NCI-H146 (cell line): ENCODE results near the gene RGS2.

Experiments used
- DNase-seq: peaks from one replicate; lab custom pipeline; 2025; lab: John Stamatoyannopoulos, UW

RGS2 gene

DNA sequence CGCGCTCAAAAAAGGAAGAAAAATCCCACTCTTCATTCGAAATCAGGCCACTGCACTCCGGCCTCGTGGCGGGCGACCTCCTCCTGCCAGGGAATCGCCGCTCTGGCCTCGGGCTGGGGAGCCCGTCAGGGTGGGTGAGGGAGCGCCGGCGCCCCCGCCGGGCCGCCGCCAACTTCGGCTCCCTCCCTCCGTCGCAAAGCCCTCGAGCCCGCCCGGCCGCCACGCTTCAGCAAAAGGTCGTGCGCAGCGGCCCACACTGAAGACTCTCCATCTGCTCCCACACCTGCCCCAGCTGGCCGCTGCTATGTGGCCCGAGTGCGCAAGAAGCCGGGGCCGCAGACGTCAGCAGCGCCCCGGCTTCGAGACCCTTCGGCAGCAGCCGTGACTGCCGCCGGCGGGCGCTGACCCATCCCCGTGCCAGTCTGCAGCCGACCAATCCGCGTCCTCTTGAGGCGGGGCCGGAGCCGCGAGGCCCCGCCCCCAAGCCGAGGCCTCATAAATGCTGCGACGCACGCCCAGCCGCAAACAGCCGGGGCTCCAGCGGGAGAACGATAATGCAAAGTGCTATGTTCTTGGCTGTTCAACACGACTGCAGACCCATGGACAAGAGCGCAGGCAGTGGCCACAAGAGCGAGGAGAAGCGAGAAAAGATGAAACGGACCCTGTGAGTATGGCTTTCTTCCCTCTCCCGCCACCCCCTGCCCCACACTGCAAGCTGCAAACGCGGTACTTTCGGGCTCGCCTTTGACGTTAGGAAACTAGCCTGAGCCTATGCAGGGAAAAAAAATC is at the start of gene RGS2:
TSS of gene RGS2 (plus strand) at position 522 of the 789 bp plus-strand sequence. CDS start at position 555, 33 bp downstream.
- DNase-seq = peak; percentile 95

DNA sequence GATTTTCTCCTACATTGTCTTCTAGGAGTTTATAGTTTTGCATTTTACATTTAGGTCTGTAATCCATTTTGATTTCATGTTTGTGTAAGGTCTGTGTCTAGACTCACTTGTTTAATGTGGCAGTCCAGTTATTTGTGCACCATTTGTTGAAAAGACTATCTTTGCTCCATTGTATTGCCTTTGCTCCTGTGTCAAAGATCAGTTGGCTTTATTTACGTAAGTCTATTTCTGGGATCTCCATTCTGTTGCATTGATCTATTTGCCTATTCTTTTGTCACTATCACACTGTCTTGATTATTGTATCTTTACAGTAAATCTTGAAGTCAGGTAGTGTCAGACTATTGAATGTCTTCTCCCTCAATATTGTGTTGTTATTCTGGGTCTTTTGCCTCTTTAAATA is 49.7 kb upstream of the RGS2 start:
- DNase-seq = no peak

DNA sequence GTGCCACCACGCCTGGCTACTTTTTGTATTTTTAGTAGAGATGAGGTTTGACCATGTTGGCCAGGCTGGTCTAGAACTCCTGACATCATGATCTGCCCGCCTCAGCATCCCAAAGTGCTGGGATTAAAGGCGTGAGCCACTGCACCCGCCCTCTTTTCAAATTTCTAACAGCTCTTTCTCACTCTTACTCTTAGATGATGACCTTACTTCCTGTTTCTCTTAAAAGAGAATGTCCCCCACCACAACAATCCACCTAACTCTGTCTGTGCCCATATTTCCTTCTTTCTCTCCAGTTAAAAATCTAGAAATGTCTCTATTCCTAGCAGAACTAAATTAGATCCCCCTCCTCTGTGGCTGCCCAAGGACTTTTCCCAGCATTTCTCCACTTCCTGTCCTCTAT is 46.6 kb upstream of the RGS2 start:
- no peak for DNase-seq

GRCh38 chr1:192763243-192763642 is 45.6 kb upstream of the RGS2 start:
- DNase-seq = no peak

GRCh38 chr1:192763756-192764155 is 45.1 kb upstream of the RGS2 start:
- DNase-seq = no peak

DNA sequence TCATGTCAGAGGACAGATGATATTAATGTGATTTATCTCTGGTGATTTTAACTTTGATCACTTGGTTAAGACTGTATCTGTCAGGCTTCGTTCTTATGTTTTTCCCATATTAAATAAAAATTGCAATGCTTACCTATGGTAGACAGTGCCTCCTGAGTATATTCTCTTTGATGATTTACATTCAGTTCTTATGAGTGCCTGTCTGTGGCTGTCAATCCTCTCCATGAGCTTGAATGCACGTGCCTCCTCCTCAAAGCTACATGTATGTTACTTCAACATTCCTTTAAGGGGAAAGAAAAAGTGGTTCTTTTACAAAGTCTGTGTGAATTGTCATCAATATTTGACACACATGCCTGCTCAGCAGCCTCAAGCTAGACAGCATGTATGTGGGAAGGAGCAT is 44.2 kb upstream of the RGS2 start:
- no peak for DNase-seq

- no peak for DNase-seq
These were observed 42.7 kb upstream of the RGS2 start for GRCh38 chr1:192766009-192766625.

DNA sequence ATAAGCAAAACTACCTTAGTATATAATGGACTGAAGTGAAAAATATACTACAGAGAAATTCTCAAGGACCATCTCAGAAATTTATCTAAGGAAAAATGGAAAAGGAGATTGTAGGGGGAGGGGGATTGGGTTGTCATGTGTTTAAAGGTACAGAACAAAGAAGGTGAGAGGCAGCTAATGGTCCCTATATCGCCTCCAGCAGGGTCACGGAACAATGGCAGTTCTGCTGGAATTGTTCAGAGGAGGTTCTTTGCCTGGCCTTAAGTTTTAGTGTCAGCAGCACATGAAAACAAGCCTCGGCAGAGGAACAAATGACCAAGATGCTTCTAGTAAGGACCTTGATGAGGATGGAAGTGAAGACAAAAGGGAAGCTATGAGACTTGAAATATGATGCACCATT is 42.0 kb upstream of the RGS2 start:
- no peak for DNase-seq

GRCh38 chr1:192767798-192768197 is 41.0 kb upstream of the RGS2 start:
- DNase-seq = no peak

DNA sequence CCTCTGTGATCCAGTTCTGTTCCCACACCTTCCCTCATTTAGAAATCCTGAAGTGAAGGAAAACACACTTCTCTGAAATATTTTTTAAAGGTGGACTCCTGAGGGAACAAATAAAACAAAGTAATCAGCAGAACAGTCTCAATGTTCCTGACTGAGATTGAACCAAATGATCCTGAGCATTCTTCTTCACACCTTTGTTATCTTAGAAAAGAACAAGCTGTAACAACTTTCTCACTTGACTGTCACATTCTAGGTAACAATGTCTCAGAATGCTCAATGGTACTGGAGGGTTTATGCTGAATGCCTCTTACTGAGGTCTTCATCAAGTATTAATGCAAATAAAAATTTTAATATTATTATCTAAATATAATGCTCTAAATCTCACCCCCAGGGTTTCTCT is 40.4 kb upstream of the RGS2 start:
- no peak for DNase-seq

DNA sequence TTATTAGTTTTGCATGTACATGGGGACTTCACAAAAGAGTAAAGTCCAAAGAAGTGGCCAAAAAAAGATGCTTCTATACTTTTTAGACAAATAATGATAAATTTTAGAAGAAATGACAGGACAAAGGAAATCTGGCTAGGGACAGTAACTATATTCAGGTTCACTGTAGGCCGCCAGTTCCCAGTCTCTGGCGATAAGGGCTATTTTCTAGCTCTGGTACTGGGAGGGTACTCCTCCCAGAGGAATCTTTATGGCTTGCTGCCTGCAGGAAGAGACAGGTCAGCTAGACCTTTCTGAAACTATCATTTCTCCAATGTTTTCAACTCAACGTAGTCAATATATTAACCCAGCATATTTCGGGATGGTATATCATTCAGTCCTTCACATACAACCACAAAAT is 37.5 kb upstream of the RGS2 start:
- DNase-seq = no peak

DNA sequence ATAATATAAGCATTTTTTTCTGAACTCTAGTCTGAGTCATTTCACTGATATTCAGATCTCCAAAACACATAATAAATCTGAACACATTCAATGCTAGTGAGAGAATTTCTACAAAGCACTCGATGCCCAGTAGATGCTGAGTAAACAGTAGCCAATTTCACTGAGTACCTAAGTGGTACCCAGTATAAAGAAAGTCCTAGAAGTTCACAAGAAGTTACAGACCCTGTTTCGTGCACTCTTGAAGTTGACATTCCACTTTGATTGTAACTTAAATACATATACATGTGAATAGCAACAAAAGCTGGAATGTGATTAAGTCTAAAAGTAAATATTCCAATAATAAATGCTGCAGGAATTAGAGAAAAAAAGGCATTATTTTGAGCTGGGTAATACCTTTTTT is 33.2 kb upstream of the RGS2 start:
- DNase-seq = no peak

- no peak for DNase-seq
These were observed 32.6 kb upstream of the RGS2 start for GRCh38 chr1:192776206-192776605.

GRCh38 chr1:192776998-192777397 is 31.8 kb upstream of the RGS2 start:
- DNase-seq = no peak

GRCh38 chr1:192783791-192784190 is 25.0 kb upstream of the RGS2 start:
- no peak for DNase-seq

GRCh38 chr1:192784397-192784796 is 24.4 kb upstream of the RGS2 start:
- no peak for DNase-seq

GRCh38 chr1:192786576-192786975 is 22.3 kb upstream of the RGS2 start:
- no peak for DNase-seq

DNA sequence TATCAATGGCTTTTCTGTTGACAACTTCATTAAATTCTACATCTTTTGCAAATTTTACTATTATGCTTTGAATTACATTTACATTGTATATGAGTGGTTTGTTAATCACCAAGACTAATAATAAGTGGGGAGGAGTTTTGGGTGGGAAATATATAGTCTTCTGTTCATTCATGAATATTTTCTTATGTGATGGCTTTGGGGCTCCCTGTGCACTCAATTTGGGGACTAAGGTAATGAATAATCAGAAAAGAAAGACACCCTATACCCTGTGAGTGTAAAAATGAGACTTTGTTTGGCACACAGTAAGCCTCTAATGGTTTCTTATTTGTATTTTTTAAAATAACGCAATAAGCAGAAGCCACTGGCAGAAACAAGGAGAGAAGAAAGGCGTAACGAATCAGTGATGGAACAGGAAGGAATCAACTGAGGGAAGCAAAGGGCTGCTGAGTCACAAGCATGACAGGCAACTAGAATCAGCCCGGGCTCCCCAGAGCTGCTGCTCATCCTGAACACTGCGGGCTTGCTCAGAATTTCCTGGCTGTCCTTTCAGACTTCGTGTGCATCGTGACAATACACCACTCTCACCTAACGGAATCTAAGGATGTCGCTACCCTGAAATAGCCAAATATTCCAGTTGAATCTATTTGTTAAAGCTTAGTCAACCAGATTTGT is 20.8 kb upstream of the RGS2 start:
- peak; percentile 12 for DNase-seq

GRCh38 chr1:192789871-192790270 is 19.0 kb upstream of the RGS2 start:
- no peak for DNase-seq

DNA sequence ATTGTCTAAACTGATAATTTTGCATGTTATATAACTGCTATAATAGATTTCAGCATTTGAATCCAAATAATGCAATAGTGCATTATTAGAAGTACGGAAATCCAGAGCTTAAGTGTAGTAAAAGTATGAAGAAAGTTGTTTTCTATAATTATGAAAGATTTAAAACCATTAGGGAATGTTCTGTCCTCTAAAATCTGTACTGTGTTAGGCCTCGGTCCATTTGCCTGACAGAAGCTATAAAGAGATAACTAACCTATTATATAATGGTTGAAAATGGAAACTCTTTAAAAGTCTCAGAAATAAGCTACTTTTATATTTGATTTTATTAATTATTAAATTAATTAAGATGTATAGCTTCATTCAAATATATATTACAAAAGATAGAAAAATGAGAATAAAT is 16.2 kb upstream of the RGS2 start:
- no peak for DNase-seq

GRCh38 chr1:192793983-192794767 is 14.7 kb upstream of the RGS2 start:
- DNase-seq = no peak

GRCh38 chr1:192794768-192795035 is 14.1 kb upstream of the RGS2 start:
- no peak for DNase-seq
